ENCODE results near the gene SEMA3E.

GRCh38 chr7:83446102-83446669 lies 202.8 kb downstream of the SEMA3E start:
- TF ChIP-seq, protein P1, sequence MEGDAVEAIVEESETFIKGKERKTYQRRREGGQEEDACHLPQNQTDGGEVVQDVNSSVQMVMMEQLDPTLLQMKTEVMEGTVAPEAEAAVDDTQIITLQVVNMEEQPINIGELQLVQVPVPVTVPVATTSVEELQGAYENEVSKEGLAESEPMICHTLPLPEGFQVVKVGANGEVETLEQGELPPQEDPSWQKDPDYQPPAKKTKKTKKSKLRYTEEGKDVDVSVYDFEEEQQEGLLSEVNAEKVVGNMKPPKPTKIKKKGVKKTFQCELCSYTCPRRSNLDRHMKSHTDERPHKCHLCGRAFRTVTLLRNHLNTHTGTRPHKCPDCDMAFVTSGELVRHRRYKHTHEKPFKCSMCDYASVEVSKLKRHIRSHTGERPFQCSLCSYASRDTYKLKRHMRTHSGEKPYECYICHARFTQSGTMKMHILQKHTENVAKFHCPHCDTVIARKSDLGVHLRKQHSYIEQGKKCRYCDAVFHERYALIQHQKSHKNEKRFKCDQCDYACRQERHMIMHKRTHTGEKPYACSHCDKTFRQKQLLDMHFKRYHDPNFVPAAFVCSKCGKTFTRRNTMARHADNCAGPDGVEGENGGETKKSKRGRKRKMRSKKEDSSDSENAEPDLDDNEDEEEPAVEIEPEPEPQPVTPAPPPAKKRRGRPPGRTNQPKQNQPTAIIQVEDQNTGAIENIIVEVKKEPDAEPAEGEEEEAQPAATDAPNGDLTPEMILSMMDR (IDR thresholded peaks at IDR 0.05): no peak
- TF ChIP-seq POLR2A (IDR thresholded peaks at IDR 0.05): no peak
